H1 (cell line): ENCODE data around the gene SERPINE2. TPM values are rescaled to one million over a fixed set of nuclear protein-coding genes. Genes with fewer than 3 reads are reported as not detected.

Experiments used
- CTCF ChIA-PET: fragments of 300-600 bp; sonication (Branson Sonifier 250); formaldehyde crosslinking; loops from one replicate; lab custom pipeline; 2021; ENCODE audit not compliant: partially characterized antibody; lab: Charles Lee
- POLR2A ChIA-PET: fragments of 300-600 bp; sonication (Branson Sonifier 250); formaldehyde crosslinking; loops from one replicate; lab custom pipeline; 2021; ENCODE audit warnings: inconsistent platforms; ENCODE audit not compliant: partially characterized antibody; lab: Charles Lee
- DNase-seq, 2 experiments: peaks; one replicate each; pipeline versions ENCODE4 v3.0.0 to v3.0.0-alpha.2; 2010 to 2022; ENCODE audit warnings: low spot score in 2 of 2, low read depth in 1 of 2, mixed read lengths in 1 of 2
- FAIRE-seq: peaks from 2 replicates; lab custom pipeline; 2011; peaks lifted over from hg19 to GRCh38; lab: Jason Lieb, UNC
- H2AFZ ChIP-seq: 2 replicates; pipeline ENCODE4 v1.8.1; 2012; ENCODE audit warnings: low read length, inconsistent platforms
- H2AK5ac ChIP-seq: 2 replicates; pipeline ENCODE4 v1.6.1; 2013; ENCODE audit warnings: low read depth, low read length
- H2BK120ac ChIP-seq: replicated peaks from 2 replicates; pipeline ENCODE3; 2013; ENCODE audit warnings: low read depth, low read length, inconsistent platforms
- H2BK12ac ChIP-seq: 2 replicates; pipeline ENCODE4 v1.6.1; 2013; ENCODE audit warnings: low read depth, low read length
- H2BK15ac ChIP-seq: 2 replicates; pipeline ENCODE4 v1.6.1; 2013; ENCODE audit warnings: low read length
- H2BK20ac ChIP-seq: 2 replicates; pipeline ENCODE4 v1.6.1; 2013; ENCODE audit warnings: low read length
- H2BK5ac ChIP-seq: 2 replicates; pipeline ENCODE4 v1.6.1; 2013; ENCODE audit warnings: low read depth, low read length
- H3K14ac ChIP-seq: 2 replicates; pipeline ENCODE4 v1.6.1; 2013; ENCODE audit warnings: inconsistent platforms; ENCODE audit not compliant: insufficient read length
- H3K18ac ChIP-seq: 2 replicates; pipeline ENCODE4 v1.6.1; 2013; ENCODE audit warnings: low read length; ENCODE audit errors: extremely low read depth
- H3K23ac ChIP-seq: 2 replicates; pipeline ENCODE4 v1.6.1; 2013; ENCODE audit warnings: inconsistent platforms; ENCODE audit not compliant: insufficient read length
- H3K23me2 ChIP-seq: 2 replicates; pipeline ENCODE4 v1.6.1; 2013; ENCODE audit warnings: low read depth, low read length
- H3K27ac ChIP-seq: 2 replicates; pipeline ENCODE4 v1.6.1; 2011; ENCODE audit warnings: low read depth, low read length, inconsistent platforms
- H3K27me3 ChIP-seq, 4 experiments: replicated peaks in 1 of 4; 1 replicate in 1 of 4; 2 replicates in 3 of 4; pipeline versions ENCODE4 v1.6.1 to v1.8.1; 2011 to 2013; ENCODE audit warnings: low read length in 3 of 4, mild to moderate bottlenecking in 3 of 4, inconsistent platforms in 2 of 4, mixed read lengths in 2 of 4, moderate library complexity in 1 of 4; ENCODE audit not compliant: control insufficient read depth in 3 of 4, insufficient read depth in 3 of 4; ENCODE audit errors: extremely low read depth in 1 of 4
- H3K36me3 ChIP-seq, 4 experiments: 2 replicates each; pipeline versions ENCODE4 v1.6.1 to v1.8.1; 2011 to 2013; ENCODE audit warnings: mild to moderate bottlenecking in 4 of 4, low read length in 3 of 4, moderate library complexity in 2 of 4, control low read depth in 1 of 4, inconsistent platforms in 1 of 4; ENCODE audit not compliant: insufficient read depth in 4 of 4, control insufficient read depth in 2 of 4
- H3K4ac ChIP-seq: replicated peaks from 2 replicates; pipeline ENCODE3; 2013; ENCODE audit warnings: low read length, low read depth, mixed read lengths, inconsistent platforms; ENCODE audit not compliant: insufficient read length
- H3K4me1 ChIP-seq, 4 experiments: replicated peaks in 1 of 4; 1 replicate in 1 of 4; 2 replicates in 3 of 4; pipeline versions ENCODE4 v1.6.1 to v1.8.1; 2011 to 2013; ENCODE audit warnings: low read length in 3 of 4, inconsistent platforms in 2 of 4, mixed read lengths in 1 of 4; ENCODE audit not compliant: insufficient read depth in 4 of 4, control insufficient read depth in 3 of 4
- H3K4me2 ChIP-seq, 2 experiments: 2 replicates each; pipeline versions ENCODE4 v1.6.1 to v1.8.1; 2011 to 2013; ENCODE audit warnings: low read depth in 2 of 2, low read length in 2 of 2, control low read depth in 1 of 2, inconsistent platforms in 1 of 2, mild to moderate bottlenecking in 1 of 2; ENCODE audit not compliant: insufficient read depth in 1 of 2
- H3K4me3 ChIP-seq, 4 experiments: fragments of 200-600, 300-600 bp in 1 of 4; sonication (generic), shearing (Covaris generic), sonication (Bioruptor Twin) in 1 of 4; 2 replicates each; pipeline versions ENCODE4 v1.5.1 to v1.8.1; 2011 to 2016; ENCODE audit warnings: low read length in 4 of 4, low read depth in 3 of 4, control low read depth in 2 of 4, inconsistent platforms in 2 of 4, mild to moderate bottlenecking in 2 of 4, mixed read lengths in 1 of 4, moderate library complexity in 1 of 4; ENCODE audit not compliant: insufficient read depth in 2 of 4; ENCODE audit errors: extremely low read depth in 1 of 4
- H3K56ac ChIP-seq: replicated peaks from 2 replicates; pipeline ENCODE3; 2013; ENCODE audit warnings: low read depth, mild to moderate bottlenecking, mixed read lengths, low read length, inconsistent platforms; ENCODE audit not compliant: insufficient read length
- H3K79me1 ChIP-seq: 2 replicates; pipeline ENCODE4 v1.6.1; 2013; ENCODE audit warnings: low read depth, low read length, control low read depth
- H3K79me2 ChIP-seq, 2 experiments: 2 replicates each; pipeline versions ENCODE4 v1.6.1 to v1.8.1; 2012 to 2013; ENCODE audit warnings: low read length in 2 of 2, mild to moderate bottlenecking in 2 of 2, inconsistent platforms in 1 of 2; ENCODE audit not compliant: insufficient read depth in 2 of 2, control insufficient read depth in 1 of 2
- H3K9ac ChIP-seq, 4 experiments: replicated peaks in 1 of 4; 1 replicate in 1 of 4; 2 replicates in 3 of 4; pipeline versions ENCODE4 v1.6.1 to v1.8.1; 2011 to 2013; ENCODE audit warnings: low read depth in 3 of 4, low read length in 3 of 4, control low read depth in 2 of 4, mild to moderate bottlenecking in 2 of 4, moderate library complexity in 2 of 4, inconsistent platforms in 1 of 4; ENCODE audit errors: extremely low read depth in 1 of 4
- H3K9me3 ChIP-seq, 2 experiments: 2 replicates each; pipeline versions ENCODE4 v1.6.1 to v1.8.1; 2012 to 2013; ENCODE audit warnings: mild to moderate bottlenecking in 2 of 2, moderate library complexity in 2 of 2, control low read depth in 1 of 2, inconsistent platforms in 1 of 2, low read depth in 1 of 2, low read length in 1 of 2, mixed read lengths in 1 of 2; ENCODE audit not compliant: insufficient read depth in 2 of 2
- H4K20me1 ChIP-seq, 2 experiments: replicated peaks in 1 of 2; 2 replicates each; pipeline versions ENCODE3 to v1.8.1; 2011 to 2013; ENCODE audit warnings: inconsistent platforms in 2 of 2, low read length in 2 of 2, mild to moderate bottlenecking in 1 of 2; ENCODE audit not compliant: insufficient read depth in 2 of 2, control insufficient read depth in 1 of 2
- H4K5ac ChIP-seq: 2 replicates; pipeline ENCODE4 v1.6.1; 2013; ENCODE audit warnings: low read length, low read depth, mixed read lengths, inconsistent platforms; ENCODE audit not compliant: insufficient read length
- H4K8ac ChIP-seq: 2 replicates; pipeline ENCODE4 v1.8.0; 2013; ENCODE audit warnings: mild to moderate bottlenecking, moderate library complexity, low read length, inconsistent platforms; ENCODE audit not compliant: insufficient read depth; ENCODE audit errors: extremely low read depth
- H4K91ac ChIP-seq: replicated peaks from 2 replicates; pipeline ENCODE3; 2013; ENCODE audit warnings: low read length, mixed read lengths, inconsistent platforms; ENCODE audit not compliant: insufficient read length
- CBX8 ChIP-seq: fragments of 300-800, 300-1000 bp; sonication (generic); IDR thresholded peaks from 2 replicates; pipeline ENCODE4 v1.7.1; 2016; ENCODE audit warnings: low read depth, low read length, borderline replicate concordance
- FOSL1 ChIP-seq: IDR thresholded peaks from 2 replicates; pipeline ENCODE4 v1.6.1; 2011; ENCODE audit warnings: mild to moderate bottlenecking, low read depth, low read length, moderate library complexity; ENCODE audit not compliant: insufficient read depth
- HDAC6 ChIP-seq: IDR thresholded peaks from one replicate; pipeline ENCODE4 v1.7.1; 2012; ENCODE audit warnings: low read depth, mild to moderate bottlenecking, inconsistent platforms, low read length, moderate library complexity
- JUND ChIP-seq: IDR thresholded peaks from 2 replicates; pipeline ENCODE4 v1.6.1; 2011; ENCODE audit warnings: mild to moderate bottlenecking, improper control_type of control experiment, low read length
- POLR2A ChIP-seq, 2 experiments: IDR thresholded peaks; 1 replicate in 1 of 2; 2 replicates in 1 of 2; pipeline ENCODE4 v1.6.1; 2011; ENCODE audit warnings: low read depth in 2 of 2, low read length in 2 of 2, mild to moderate bottlenecking in 2 of 2; ENCODE audit errors: control extremely low read depth in 1 of 2
- SAP30 ChIP-seq: fragments of 300-600 bp; sonication (generic); IDR thresholded peaks from 2 replicates; pipeline ENCODE4 v1.7.1; 2012; ENCODE audit warnings: low read length, moderate library complexity, mild to moderate bottlenecking, inconsistent platforms; ENCODE audit not compliant: insufficient read depth, insufficient replicate concordance
- SRF ChIP-seq: IDR thresholded peaks from 2 replicates; pipeline ENCODE4 v1.6.1; 2011; ENCODE audit warnings: mild to moderate bottlenecking, low read depth, low read length, moderate library complexity
- TAF1 ChIP-seq: IDR thresholded peaks from 2 replicates; pipeline ENCODE4 v1.6.1; 2011; ENCODE audit warnings: mild to moderate bottlenecking, low read depth, low read length
- YY1 ChIP-seq: IDR thresholded peaks from 2 replicates; pipeline ENCODE4 v1.6.1; 2011; ENCODE audit warnings: low read depth, mild to moderate bottlenecking, low read length
- WGBS, 2 experiments: shearing (Covaris generic) in 1 of 2; methylation state at CpG; one replicate each; pipeline versions ENCODE4 v1.1.6 to v1.1.7; 2013 to 2015; ENCODE audit warnings: low lambda C conversion rate in 2 of 2, mixed read lengths in 2 of 2, inconsistent platforms in 1 of 2, low coverage in 1 of 2, missing lambda C conversion rate in 1 of 2; ENCODE audit not compliant: insufficient replicate concordance in 2 of 2, insufficient coverage in 1 of 2, insufficient read length in 1 of 2; ENCODE audit errors: extremely low coverage in 1 of 2, missing lambda C conversion rate in 1 of 2; 5-methylcytosine and 5-hydroxymethylcytosine counted together
- polyA plus RNA-seq, 7 experiments: library from polyadenylated mRNA; depleted of rRNA in 3 of 7; stranded (reverse) in 5 of 7; unstranded in 2 of 7; fragments of >200 nt in 5 of 7; fragments of 200-250 nt in 2 of 7; gene quantifications; 1 replicate in 5 of 7; 2 replicates in 1 of 7; 4 replicates in 1 of 7; pipeline versions ENCODE4 v1.2.1 to v1.2.3, GENCODE V29; 2011 to 2013; ENCODE audit warnings: missing spikeins in 2 of 7, mixed read lengths in 2 of 7
- total RNA-seq: library from RNA; stranded (reverse); fragmentation: NEBNext Ultra II Directional; extraction: Animal tissue kit (Norgen Biotek cat#: 25700); gene quantifications from 2 replicates; pipeline ENCODE4 v1.2.1, GENCODE V29; 2021

SERPINE2 gene
- total and polyA plus RNA-seq, 2 of the 8 experiments (the other 6 are each of a cell fraction or from before 2014, with no cell fraction given) = 26.2 to 76.0 TPM

DNA sequence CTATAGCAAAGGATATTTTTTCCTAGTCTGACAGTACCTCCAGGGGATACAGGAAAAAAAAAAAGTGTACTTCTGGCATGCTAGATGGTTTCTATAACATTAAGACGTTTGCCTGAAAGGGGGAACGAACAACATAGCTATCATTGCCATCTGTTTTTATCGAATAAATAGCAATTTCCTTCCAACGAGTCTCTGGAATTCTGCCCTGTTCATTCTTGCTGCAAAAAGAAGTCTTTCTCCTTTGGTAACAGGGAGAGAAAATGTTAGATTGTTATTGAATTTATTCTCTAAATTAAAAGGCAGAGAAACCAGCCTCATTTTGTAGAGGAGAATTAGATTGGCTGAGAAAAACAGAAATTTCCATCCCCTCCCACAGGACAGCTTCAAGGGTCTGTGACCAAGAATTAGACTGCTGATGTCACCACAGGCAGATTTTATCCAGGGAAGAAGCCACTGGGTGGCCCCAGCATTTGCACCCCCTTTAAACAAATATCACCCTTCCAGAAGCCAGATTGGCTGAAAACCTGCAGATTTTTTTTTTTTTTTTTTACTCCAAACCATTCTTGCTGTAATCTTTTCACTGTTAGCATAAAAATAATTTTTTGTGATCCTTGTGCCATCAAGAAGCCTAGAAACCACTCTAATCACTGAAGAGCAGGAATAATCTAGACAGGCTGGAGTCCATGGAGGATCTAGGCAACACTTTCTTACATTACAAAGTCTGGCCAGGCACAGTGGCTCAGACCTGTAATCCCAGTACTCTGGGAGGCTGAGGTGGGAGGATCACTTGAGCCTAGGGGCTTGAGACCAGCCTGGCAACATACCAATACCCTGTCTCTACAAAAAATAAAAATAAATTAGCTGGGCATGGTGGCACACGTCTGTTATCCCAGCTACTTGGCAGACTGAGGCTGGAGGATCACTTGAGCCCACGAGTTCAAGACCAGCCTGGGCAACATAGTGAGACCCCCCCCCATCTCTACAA lies 106.0 kb downstream of the SERPINE2 start:
- H3K27me3 ChIP-seq = no peaks in the 10 kb centered on the region
- no peak overlapping the region for H2AK5ac ChIP-seq
- H3K4me3 ChIP-seq = no peak overlapping the region
- FAIRE-seq (no peak), DNase-seq (no peak)
- H2BK120ac ChIP-seq = no peak overlapping the region
- ChIA-PET POLR2A (interaction anchor here (0.7 to 1.5 kb wide), 2 partner anchors 8 to 10 kb away, joined by 5 to 8 read pairs; no protein-coding TSS in a partner anchor), CTCF (interaction anchor here (0.6 to 1.5 kb wide), 2 partner anchors 22 to 153 kb away, joined by 3 read pairs; no protein-coding TSS in a partner anchor)
- no peak overlapping the region for H3K56ac ChIP-seq
- H2BK5ac ChIP-seq = no peak overlapping the region
- no peak overlapping the region for H3K18ac ChIP-seq
- no peak overlapping the region for H4K91ac ChIP-seq
- no peak overlapping the region for H3K4me2 ChIP-seq
- H3K79me2 ChIP-seq = peaks cover 6 to 96% of the 10 kb centered on the region in 2 experiments
- 0 out of 8 replicates have a peak, but pooled peaks cover 0 to 2% (median 0%) of the 10 kb centered on the region in 4 experiments for H3K36me3 ChIP-seq
- H3K23ac ChIP-seq = no peak overlapping the region
- no peaks in the 10 kb centered on the region for H3K9me3 ChIP-seq
- H4K20me1 ChIP-seq = peaks cover 0 to 2% of the 10 kb centered on the region in 2 experiments
- H4K8ac ChIP-seq = no peak overlapping the region
- no peak overlapping the region for H3K9ac ChIP-seq
- H3K4me1 ChIP-seq = peaks cover 8 to 35% (median 25%) of the 10 kb centered on the region in 4 experiments
- no peak overlapping the region for H3K27ac ChIP-seq
- peaks cover 5% of the 10 kb centered on the region for H3K79me1 ChIP-seq
- H2BK15ac ChIP-seq = no peak overlapping the region
- H2BK12ac ChIP-seq = no peak overlapping the region
- 90% methylated on average over 6 of the region's 6 CpGs; no CpG with 5 or more reads in 1 of the 2 experiments for WGBS, 2 experiments
- no peak overlapping the region for H3K14ac ChIP-seq
- no peak overlapping the region for H4K5ac ChIP-seq
- no peaks in the 10 kb centered on the region for H3K23me2 ChIP-seq
- no peak overlapping the region for H2BK20ac ChIP-seq
- no peak overlapping the region for H3K4ac ChIP-seq
- no peak overlapping the region for H2AFZ ChIP-seq
- no peak for TF ChIP-seq TAF1
- no peak for TF ChIP-seq CBX8
- no peak for TF ChIP-seq SRF
- TF ChIP-seq FOSL1 = no peak
- no peak for TF ChIP-seq JUND
- no peak for TF ChIP-seq YY1
- TF ChIP-seq SAP30 = no peak
- TF ChIP-seq HDAC6 = no peak
- no peak for TF ChIP-seq POLR2A (IDR thresholded peaks at IDR 0.05; ENCODE audit: control extremely low read depth in 1 of 2, low read depth in 2 of 2, low read length in 2 of 2)
